Astrocyte (in vitro differentiated cells and primary cell): ENCODE data around the gene TTC23.
"Not testable (repeated sequence)": the region's sequence is repeated elsewhere in the genome, so short reads cannot be mapped to it uniquely, and the experiment has no call there.

Source experiments
- EZH2 ChIP-seq: IDR thresholded peaks from 2 replicates; pipeline ENCODE4 v1.6.1; 2012; ENCODE audit warnings: mild to moderate bottlenecking, low read length, inconsistent platforms; ENCODE audit not compliant: insufficient read depth
- TF ChIP-seq, protein P1 (sequence below): IDR thresholded peaks from 2 replicates; pipeline ENCODE4 v1.5.1; 2011; ENCODE audit warnings: low read depth, mild to moderate bottlenecking, inconsistent platforms, low read length, moderate library complexity; ENCODE audit not compliant: insufficient read depth

DNA sequence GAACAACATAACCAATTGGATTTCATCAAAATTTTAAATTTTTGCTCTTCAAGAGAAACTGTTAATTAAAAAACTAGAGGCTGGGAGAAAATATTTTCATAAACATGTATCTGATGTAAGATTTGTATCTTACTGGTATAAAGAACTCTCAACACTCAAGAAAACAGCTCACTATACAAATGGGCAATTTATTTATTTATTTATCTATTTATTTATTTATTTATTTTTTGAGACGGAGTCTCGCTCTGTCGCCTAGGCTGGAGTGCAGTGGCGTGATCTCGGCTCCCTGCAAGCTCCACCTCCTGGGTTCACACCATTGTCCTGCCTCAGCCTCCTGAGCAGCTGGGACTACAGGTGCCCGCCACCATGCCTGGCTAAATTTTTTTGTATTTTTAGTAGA lies 15.2 kb downstream of the TTC23 start:
- TF ChIP-seq, protein P1, sequence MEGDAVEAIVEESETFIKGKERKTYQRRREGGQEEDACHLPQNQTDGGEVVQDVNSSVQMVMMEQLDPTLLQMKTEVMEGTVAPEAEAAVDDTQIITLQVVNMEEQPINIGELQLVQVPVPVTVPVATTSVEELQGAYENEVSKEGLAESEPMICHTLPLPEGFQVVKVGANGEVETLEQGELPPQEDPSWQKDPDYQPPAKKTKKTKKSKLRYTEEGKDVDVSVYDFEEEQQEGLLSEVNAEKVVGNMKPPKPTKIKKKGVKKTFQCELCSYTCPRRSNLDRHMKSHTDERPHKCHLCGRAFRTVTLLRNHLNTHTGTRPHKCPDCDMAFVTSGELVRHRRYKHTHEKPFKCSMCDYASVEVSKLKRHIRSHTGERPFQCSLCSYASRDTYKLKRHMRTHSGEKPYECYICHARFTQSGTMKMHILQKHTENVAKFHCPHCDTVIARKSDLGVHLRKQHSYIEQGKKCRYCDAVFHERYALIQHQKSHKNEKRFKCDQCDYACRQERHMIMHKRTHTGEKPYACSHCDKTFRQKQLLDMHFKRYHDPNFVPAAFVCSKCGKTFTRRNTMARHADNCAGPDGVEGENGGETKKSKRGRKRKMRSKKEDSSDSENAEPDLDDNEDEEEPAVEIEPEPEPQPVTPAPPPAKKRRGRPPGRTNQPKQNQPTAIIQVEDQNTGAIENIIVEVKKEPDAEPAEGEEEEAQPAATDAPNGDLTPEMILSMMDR = not testable (repeated sequence)
- TF ChIP-seq EZH2 = not testable (repeated sequence)
